GM23248 (cell line): ENCODE data around the gene CDK14.

Experiments
- EZH2 ChIP-seq: fragments of 200-600 bp; sonication (generic); IDR thresholded peaks from 2 replicates; pipeline ENCODE4 v1.6.1; 2018; ENCODE audit warnings: antibody characterized with exemption, mild to moderate bottlenecking; ENCODE audit not compliant: insufficient read depth, poor library complexity, severe bottlenecking
- EZH2phosphoT487 ChIP-seq: fragments of 200-600 bp; sonication (generic); IDR thresholded peaks from 2 replicates; pipeline ENCODE4 v1.6.1; 2018; ENCODE audit warnings: antibody characterized with exemption, moderate library complexity, mild to moderate bottlenecking, low read depth; ENCODE audit not compliant: insufficient read depth

- TF ChIP-seq EZH2 (no peak), EZH2phosphoT487 (no peak)
Observed at GRCh38 chr7:90593205-90593604, 2.9 kb upstream of the CDK14 start.
